Hepatocyte (in vitro differentiated cells): ENCODE measurements around the gene MYOZ2. TPM values are rescaled to one million over a fixed set of nuclear protein-coding genes. Genes with fewer than 3 reads are reported as not detected.
A peak's percentile ranks its signal among the peaks of the same experiment; 100 is the strongest.

Experiments used
- DNase-seq: peaks from one replicate; pipeline ENCODE4 v3.0.0-alpha.2; 2016; ENCODE audit warnings: low spot score
- H2AFZ ChIP-seq: fragments of 200-600 bp; sonication (generic); 2 replicates; pipeline ENCODE4 v1.6.0; 2016; ENCODE audit warnings: antibody characterized with exemption, mild to moderate bottlenecking
- H3K27ac ChIP-seq: fragments of 200-600 bp; sonication (generic); 2 replicates; pipeline ENCODE4 v1.5.1; 2016; ENCODE audit warnings: mild to moderate bottlenecking
- H3K27me3 ChIP-seq: fragments of 200-600 bp; sonication (generic); 2 replicates; pipeline ENCODE4 v1.6.1; 2016
- H3K36me3 ChIP-seq: fragments of 200-600 bp; sonication (generic); replicated peaks from 2 replicates; pipeline ENCODE4 v1.5.1; 2016; ENCODE audit warnings: low read depth; ENCODE audit not compliant: insufficient read depth
- H3K4me1 ChIP-seq: fragments of 200-600 bp; sonication (generic); 2 replicates; pipeline ENCODE4 v1.5.1; 2016; ENCODE audit warnings: mild to moderate bottlenecking, moderate library complexity; ENCODE audit not compliant: insufficient read depth
- H3K4me2 ChIP-seq: fragments of 200-600 bp; sonication (generic); 2 replicates; pipeline ENCODE4 v1.6.0; 2016
- H3K4me3 ChIP-seq: fragments of 200-600 bp; sonication (generic); 2 replicates; pipeline ENCODE4 v1.5.1; 2016; ENCODE audit warnings: mild to moderate bottlenecking
- H3K79me2 ChIP-seq: fragments of 200-600 bp; sonication (generic); 2 replicates; pipeline ENCODE4 v1.6.0; 2017; ENCODE audit warnings: mild to moderate bottlenecking
- H3K9me2 ChIP-seq: fragments of 200-600 bp; sonication (generic); replicated peaks from 2 replicates; pipeline ENCODE4 v1.6.0; 2017; ENCODE audit warnings: mild to moderate bottlenecking; ENCODE audit not compliant: insufficient read depth
- H3K9me3 ChIP-seq: fragments of 200-600 bp; sonication (generic); 2 replicates; pipeline ENCODE4 v1.5.1; 2016; ENCODE audit warnings: low read depth, mild to moderate bottlenecking
- H4K20me1 ChIP-seq: fragments of 200-600 bp; sonication (generic); 2 replicates; pipeline ENCODE4 v1.6.0; 2016; ENCODE audit warnings: mild to moderate bottlenecking; ENCODE audit not compliant: insufficient read depth, poor library complexity, severe bottlenecking
- CTCF ChIP-seq: fragments of 200-600 bp; sonication (generic); IDR thresholded peaks from 2 replicates; pipeline ENCODE4 v1.5.1; 2016; ENCODE audit warnings: antibody characterized with exemption, mild to moderate bottlenecking; ENCODE audit not compliant: poor library complexity
- EZH2 ChIP-seq: fragments of 200-600 bp; sonication (generic); IDR thresholded peaks from 2 replicates; pipeline ENCODE4 v1.6.1; 2016; ENCODE audit warnings: antibody characterized with exemption, mild to moderate bottlenecking, borderline replicate concordance
- EZH2phosphoT487 ChIP-seq: fragments of 200-600 bp; sonication (generic); IDR thresholded peaks from one replicate; pipeline ENCODE4 v1.6.1; 2018; ENCODE audit warnings: antibody characterized with exemption, mild to moderate bottlenecking, low read depth, moderate library complexity; ENCODE audit not compliant: unreplicated experiment, severe bottlenecking
- WGBS: methylation state at CpG from one replicate; pipeline ENCODE4 v1.1.6; 2016; ENCODE audit warnings: low lambda C conversion rate; ENCODE audit errors: missing lambda C conversion rate; 5-methylcytosine and 5-hydroxymethylcytosine counted together
- polyA plus RNA-seq: library from polyadenylated mRNA; unstranded; fragments of >200 nt; fragmentation: Nextera tagmentation; extraction: Ambion mirVana; gene quantifications from 2 replicates; pipeline ENCODE4 v1.2.1, GENCODE V29; 2016
- total RNA-seq: library from RNA; depleted of rRNA; stranded (reverse); fragments of >200 nt; gene quantifications from 2 replicates; pipeline ENCODE4 v1.2.3, GENCODE V29; 2014

MYOZ2 gene
- total and polyA plus RNA-seq, 2 experiments from 2014 or later = 0.10 TPM; not detected in 1

- H3K4me3 ChIP-seq = no peak overlapping the region
- H3K79me2 ChIP-seq = no peaks in the 10 kb centered on the region
- no peaks in the 10 kb centered on the region for H3K36me3 ChIP-seq
- no peaks in the 10 kb centered on the region for H3K27me3 ChIP-seq
- no peak for TF ChIP-seq EZH2phosphoT487
- TF ChIP-seq EZH2 = no peak
- TF ChIP-seq CTCF = no peak
- H3K9me2 ChIP-seq = no peaks in the 10 kb centered on the region
- no peaks in the 10 kb centered on the region for H3K9me3 ChIP-seq
- no peak overlapping the region for H2AFZ ChIP-seq
- no peak overlapping the region for H3K27ac ChIP-seq
- no peak for DNase-seq
- H3K4me1 ChIP-seq = no peaks in the 10 kb centered on the region
- H4K20me1 ChIP-seq = no peaks in the 10 kb centered on the region
- H3K4me2 ChIP-seq = no peak overlapping the region
Measured at GRCh38 chr4:119111296-119111695, 24.3 kb upstream of the MYOZ2 start.

- Histone ChIP-seq H3K4me1 (peaks cover 3% of the 10 kb centered on the region), H3K9me2 (no peaks in the 10 kb centered on the region), H2AFZ (no peak overlapping the region), H3K79me2 (no peaks in the 10 kb centered on the region), H3K4me3 (no peak overlapping the region), H3K27ac (peak overlapping the region; percentile 19), H4K20me1 (no peaks in the 10 kb centered on the region), H3K9me3 (no peaks in the 10 kb centered on the region), H3K36me3 (no peaks in the 10 kb centered on the region), H3K27me3 (no peaks in the 10 kb centered on the region), H3K4me2 (no peak overlapping the region)
- TF ChIP-seq EZH2 = no peak
- TF ChIP-seq CTCF = no peak
- no peak for TF ChIP-seq EZH2phosphoT487
- DNase-seq = peak; percentile 49
Measured at GRCh38 chr4:119113033-119113655, 22.5 kb upstream of the MYOZ2 start.

GRCh38 chr4:119116021-119116420 is 19.6 kb upstream of the MYOZ2 start:
- TF ChIP-seq EZH2 (no peak), EZH2phosphoT487 (no peak), CTCF (no peak)
- Histone ChIP-seq H3K9me2 (no peaks in the 10 kb centered on the region), H3K4me3 (no peak overlapping the region), H3K9me3 (no peaks in the 10 kb centered on the region), H3K4me2 (no peak overlapping the region), H3K27me3 (no peaks in the 10 kb centered on the region), H2AFZ (no peak overlapping the region), H3K4me1 (peaks cover 3% of the 10 kb centered on the region), H3K27ac (no peak overlapping the region), H4K20me1 (no peaks in the 10 kb centered on the region), H3K79me2 (no peaks in the 10 kb centered on the region), H3K36me3 (no peaks in the 10 kb centered on the region)
- DNase-seq = no peak
- WGBS = 89% methylated on average over 4 of the region's 4 CpGs
